CD4-positive, alpha-beta memory T cell (primary cell): ENCODE measurements around the gene ARL5B. TPM values are rescaled to one million over a fixed set of nuclear protein-coding genes. Genes with fewer than 3 reads are reported as not detected.

Source experiments
- CTCF ChIA-PET: fragments of 350-600 bp; sonication (Branson Sonifier 250); formaldehyde crosslinking; loops from one replicate; lab custom pipeline; 2021; ENCODE audit warnings: inconsistent platforms; ENCODE audit not compliant: partially characterized antibody; lab: Charles Lee
- POLR2A ChIA-PET: fragments of 350-600 bp; sonication (Branson Sonifier 250); formaldehyde crosslinking; loops from one replicate; lab custom pipeline; 2021; ENCODE audit not compliant: partially characterized antibody; lab: Charles Lee
- DNase-seq, 5 donors: peaks; one replicate each; pipeline versions ENCODE4 v3.0.0 to v3.0.0-alpha.2; 2020 to 2022; ENCODE audit warnings: mixed read lengths in 1 of 5
- H3K27ac ChIP-seq: one replicate; pipeline ENCODE4 v1.7.0; 2013; ENCODE audit warnings: low read depth, low read length
- H3K27me3 ChIP-seq: 2 replicates; pipeline ENCODE4 v1.7.0; 2013; ENCODE audit warnings: mild to moderate bottlenecking, low read length, moderate library complexity; ENCODE audit not compliant: insufficient read depth
- H3K36me3 ChIP-seq: 2 replicates; pipeline ENCODE4 v1.7.0; 2013; ENCODE audit warnings: mild to moderate bottlenecking, low read length, moderate library complexity; ENCODE audit not compliant: insufficient read depth
- H3K4me1 ChIP-seq: 2 replicates; pipeline ENCODE4 v1.7.0; 2013; ENCODE audit warnings: mild to moderate bottlenecking, low read length, moderate library complexity; ENCODE audit not compliant: insufficient read depth
- H3K4me3 ChIP-seq, 2 donors: one replicate each; pipeline ENCODE4 v1.7.0; 2013; ENCODE audit warnings: low read length in 2 of 2, mild to moderate bottlenecking in 1 of 2
- H3K9me3 ChIP-seq, 2 donors: one replicate each; pipeline ENCODE4 v1.7.0; 2013; ENCODE audit warnings: low read length in 2 of 2, control low read depth in 1 of 2; ENCODE audit not compliant: control insufficient read depth in 1 of 2
- H3K27ac Mint-ChIP-seq, 7 donors: one replicate each; pipeline ENCODE4 v1.8.0; 2020 to 2021; ENCODE audit warnings: mixed read lengths in 7 of 7, mild to moderate bottlenecking in 6 of 7, inconsistent platforms in 3 of 7, moderate library complexity in 3 of 7
- H3K27me3 Mint-ChIP-seq, 2 donors: one replicate each; pipeline ENCODE4 v1.8.0; 2020 to 2021; ENCODE audit warnings: mixed read lengths in 2 of 2
- H3K36me3 Mint-ChIP-seq, 2 donors: one replicate each; pipeline ENCODE4 v1.8.0; 2020 to 2021; ENCODE audit warnings: mixed read lengths in 2 of 2, inconsistent platforms in 1 of 2, mild to moderate bottlenecking in 1 of 2
- H3K4me1 Mint-ChIP-seq, 4 donors: one replicate each; pipeline ENCODE4 v1.8.0; 2020 to 2021; ENCODE audit warnings: mixed read lengths in 4 of 4, mild to moderate bottlenecking in 1 of 4
- H3K4me3 Mint-ChIP-seq, 8 donors: one replicate each; pipeline ENCODE4 v1.8.0; 2020 to 2021; ENCODE audit warnings: mixed read lengths in 8 of 8, mild to moderate bottlenecking in 7 of 8, moderate library complexity in 6 of 8, inconsistent platforms in 3 of 8
- H3K9me3 Mint-ChIP-seq, 8 donors: one replicate each; pipeline ENCODE4 v1.8.0; 2020 to 2021; ENCODE audit warnings: mixed read lengths in 8 of 8, mild to moderate bottlenecking in 5 of 8, inconsistent platforms in 3 of 8, moderate library complexity in 1 of 8
- intact Hi-C: fragments of 100-400 bp; cut with micrococcal nuclease; formaldehyde crosslinking; loops from one replicate; pipeline ENCODE4 v1.15.1; 2023
- polyA plus RNA-seq, 2 donors: library from polyadenylated mRNA; unstranded; fragments of 300-500 nt; fragmentation: Illumina TruSeq; gene quantifications; one replicate each; pipeline ENCODE4 v1.2.3, GENCODE V29; 2021
- total RNA-seq, 2 experiments: library from RNA; stranded (reverse); gene quantifications; one replicate each; pipeline ENCODE4 v1.2.3, GENCODE V29; 2021

ARL5B gene, protein sequence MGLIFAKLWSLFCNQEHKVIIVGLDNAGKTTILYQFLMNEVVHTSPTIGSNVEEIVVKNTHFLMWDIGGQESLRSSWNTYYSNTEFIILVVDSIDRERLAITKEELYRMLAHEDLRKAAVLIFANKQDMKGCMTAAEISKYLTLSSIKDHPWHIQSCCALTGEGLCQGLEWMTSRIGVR
- total RNA-seq (10 to 100 TPM; 13.1 to 14.1 TPM), polyA plus RNA-seq (1 to 10 TPM; 1.1 to 1.4 TPM)

DNA sequence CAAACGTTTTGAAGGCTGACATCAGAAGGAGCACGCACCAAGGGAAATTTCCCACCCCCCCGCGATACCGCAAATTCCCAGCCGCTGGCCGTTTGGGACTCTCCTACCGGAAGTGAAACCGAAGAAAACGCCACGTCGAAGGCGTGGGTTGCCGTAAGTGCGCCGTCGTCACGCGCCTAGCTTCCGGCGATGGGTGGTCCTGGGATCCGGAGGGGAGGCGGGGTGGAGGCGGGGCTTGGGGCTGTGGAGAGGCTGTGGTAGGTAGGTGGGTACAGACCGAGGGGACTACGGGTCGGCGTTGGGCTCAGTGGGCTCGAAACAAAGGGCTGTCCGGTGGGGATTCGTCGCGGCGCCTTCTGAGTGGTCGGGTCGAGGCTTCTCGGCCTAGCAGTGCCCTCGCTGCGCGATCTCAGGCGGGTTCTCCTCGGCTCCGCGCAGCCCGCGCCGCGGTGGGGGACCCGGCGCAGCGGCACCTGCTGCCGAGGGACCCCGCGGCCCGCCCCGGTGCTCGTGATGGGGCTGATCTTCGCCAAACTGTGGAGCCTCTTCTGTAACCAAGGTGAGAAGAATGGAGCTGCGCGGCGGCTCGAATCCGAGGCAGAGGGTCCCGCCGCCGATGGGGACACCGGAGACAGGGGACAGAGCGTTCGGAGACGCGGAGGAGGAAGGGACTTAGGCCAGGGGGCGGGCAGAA lies at the start of gene ARL5B:
ARL5B (plus strand) TSS at position 307 of the 694 bp plus-strand sequence; CDS start at position 514, 207 bp downstream.
- DNase-seq, result peak; percentile 93 to 98 (median 94)

GRCh38 chr10:18610517-18610916 lies 48.7 kb upstream of the ARL5B start:
- H3K36me3 ChIP-seq, result peaks cover 5% of the 10 kb centered on the region
- H3K4me3 ChIP-seq, result no peak overlapping the region
- ChIA-PET CTCF (no interaction called here), POLR2A (no interaction called here)
- Mint-ChIP-seq H3K36me3 (peaks cover 43 to 54% of the 10 kb centered on the region in 2 donors), H3K4me3 (no peak overlapping the region), H3K4me1 (no peaks in the 10 kb centered on the region), H3K27me3 (no peaks in the 10 kb centered on the region), H3K27ac (peak overlapping the region in 3 of 7 donors; percentile 0 to 61 (median 52)), H3K9me3 (no peaks in the 10 kb centered on the region)
- intact Hi-C loops, result no loop called here
- H3K9me3 ChIP-seq, result no peaks in the 10 kb centered on the region
- H3K4me1 ChIP-seq, result no peaks in the 10 kb centered on the region
- no peak overlapping the region for H3K27ac ChIP-seq
- DNase-seq, result no peak
- H3K27me3 ChIP-seq, result no peaks in the 10 kb centered on the region

More for the DNA sequence above, at the start of gene ARL5B:
- Mint-ChIP-seq H3K4me3 (peak within 1 kb of the TSS; percentile 99 to 100 (median 100)), H3K36me3 (peaks cover 2 to 26% of the 10 kb centered on the region in 2 donors), H3K4me1 (peaks cover 26 to 54% (median 40%) of the 10 kb centered on the region in 4 donors), H3K9me3 (no peaks in the 10 kb centered on the region), H3K27ac (peak within 1 kb of the TSS; percentile 96 to 100 (median 99)), H3K27me3 (no peaks in the 10 kb centered on the region)
- Histone ChIP-seq H3K4me1 (peaks cover 36% of the 10 kb centered on the region), H3K4me3 (peak within 1 kb of the TSS; percentile 85 to 99), H3K27ac (peak within 1 kb of the TSS; percentile 94), H3K27me3 (no peaks in the 10 kb centered on the region), H3K36me3 (no peaks in the 10 kb centered on the region), H3K9me3 (no peaks in the 10 kb centered on the region)
- intact Hi-C loops, result loop anchor here (1.0 to 10.0 kb wide), 5 partner anchors 8 to 1842 kb away; partner anchors contain the start of genes NSUN6 and RSU1
- POLR2A ChIA-PET, result interaction anchor here (0.6 to 1.7 kb wide), 7 partner anchors 10 to 1248 kb away, joined by 3 to 15 read pairs (median 3); no protein-coding TSS in a partner anchor
- CTCF ChIA-PET, result interaction anchor here (0.6 to 0.7 kb wide), 2 partner anchors 10 to 29 kb away, joined by 3 to 5 read pairs; no protein-coding TSS in a partner anchor

GRCh38 chr10:18611168-18611567 lies 48.1 kb upstream of the ARL5B start:
- Mint-ChIP-seq H3K4me1 (no peaks in the 10 kb centered on the region), H3K36me3 (peaks cover 40 to 54% of the 10 kb centered on the region in 2 donors), H3K9me3 (no peaks in the 10 kb centered on the region), H3K4me3 (no peak overlapping the region), H3K27ac (no peak overlapping the region), H3K27me3 (no peaks in the 10 kb centered on the region)
- intact Hi-C loops, result no loop called here
- Histone ChIP-seq H3K9me3 (no peaks in the 10 kb centered on the region), H3K27me3 (no peaks in the 10 kb centered on the region), H3K4me1 (no peaks in the 10 kb centered on the region), H3K27ac (no peak overlapping the region), H3K4me3 (no peak overlapping the region), H3K36me3 (peaks cover 5% of the 10 kb centered on the region)
- CTCF ChIA-PET, result no interaction called here
- POLR2A ChIA-PET, result no interaction called here
- no peak for DNase-seq

- Histone ChIP-seq H3K4me3 (no peak overlapping the region), H3K9me3 (no peaks in the 10 kb centered on the region), H3K27ac (no peak overlapping the region), H3K36me3 (peaks cover 5% of the 10 kb centered on the region), H3K4me1 (no peaks in the 10 kb centered on the region), H3K27me3 (no peaks in the 10 kb centered on the region)
- CTCF ChIA-PET, result no interaction called here
- Mint-ChIP-seq H3K36me3 (peaks cover 46 to 49% of the 10 kb centered on the region in 2 donors), H3K27ac (no peak overlapping the region), H3K4me3 (no peak overlapping the region), H3K4me1 (peaks cover 0 to 4% (median 3%) of the 10 kb centered on the region in 4 donors), H3K27me3 (no peaks in the 10 kb centered on the region), H3K9me3 (no peaks in the 10 kb centered on the region)
- intact Hi-C loops, result no loop called here
- POLR2A ChIA-PET, result interaction anchor here (0.6 kb wide), 1 partner anchor 1091 kb away, joined by 3 read pairs; no protein-coding TSS in a partner anchor
- no peak for DNase-seq
Observed at GRCh38 chr10:18615618-18616017, 43.6 kb upstream of the ARL5B start.

- no peaks in the 10 kb centered on the region for H3K4me1 ChIP-seq
- no peaks in the 10 kb centered on the region for H3K27me3 ChIP-seq
- H3K4me3 ChIP-seq, result no peak overlapping the region
- Mint-ChIP-seq H3K27me3 (no peaks in the 10 kb centered on the region), H3K9me3 (no peaks in the 10 kb centered on the region), H3K27ac (peak overlapping the region in 1 of 7 donors; percentile 37), H3K4me1 (peaks cover 0 to 4% (median 3%) of the 10 kb centered on the region in 4 donors), H3K4me3 (no peak overlapping the region), H3K36me3 (peaks cover 48 to 53% of the 10 kb centered on the region in 2 donors)
- ChIA-PET POLR2A (no interaction called here), CTCF (no interaction called here)
- H3K9me3 ChIP-seq, result no peaks in the 10 kb centered on the region
- intact Hi-C loops, result no loop called here
- no peak for DNase-seq
- peaks cover 5% of the 10 kb centered on the region for H3K36me3 ChIP-seq
- H3K27ac ChIP-seq, result no peak overlapping the region
Observed at GRCh38 chr10:18616337-18616736, 42.9 kb upstream of the ARL5B start.

GRCh38 chr10:18619016-18619415 lies 40.2 kb upstream of the ARL5B start:
- H3K27ac ChIP-seq, result no peak overlapping the region
- Mint-ChIP-seq H3K4me3 (no peak overlapping the region), H3K4me1 (peaks cover 0 to 4% (median 3%) of the 10 kb centered on the region in 4 donors), H3K27ac (no peak overlapping the region), H3K9me3 (no peaks in the 10 kb centered on the region), H3K27me3 (no peaks in the 10 kb centered on the region), H3K36me3 (peaks cover 50 to 52% of the 10 kb centered on the region in 2 donors)
- no peaks in the 10 kb centered on the region for H3K9me3 ChIP-seq
- POLR2A ChIA-PET, result no interaction called here
- CTCF ChIA-PET, result no interaction called here
- intact Hi-C loops, result no loop called here
- no peak for DNase-seq
- H3K27me3 ChIP-seq, result no peaks in the 10 kb centered on the region
- H3K4me1 ChIP-seq, result no peaks in the 10 kb centered on the region
- H3K4me3 ChIP-seq, result no peak overlapping the region
- no peaks in the 10 kb centered on the region for H3K36me3 ChIP-seq

DNA sequence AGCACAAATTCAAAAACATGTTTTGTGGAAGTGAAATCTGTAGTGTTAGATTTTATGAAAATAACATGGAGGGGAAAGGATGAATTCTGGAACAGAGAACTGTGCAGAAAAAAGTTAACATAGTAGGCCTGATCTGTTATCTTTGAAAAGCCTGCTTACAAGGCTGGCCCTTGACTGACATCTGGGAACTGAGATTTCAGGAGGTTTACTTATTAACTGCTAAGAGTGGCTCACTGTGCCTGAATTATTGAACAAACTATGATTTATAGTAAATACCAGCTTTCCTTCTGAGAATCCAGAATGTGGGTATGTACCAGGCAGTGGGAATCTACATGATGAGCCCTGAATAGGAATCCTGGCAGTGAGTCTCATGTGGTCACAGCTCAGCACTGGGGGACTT lies 38.4 kb upstream of the ARL5B start:
- no peaks in the 10 kb centered on the region for H3K27me3 ChIP-seq
- H3K4me3 Mint-ChIP-seq, result no peak overlapping the region
- no peaks in the 10 kb centered on the region for H3K4me1 ChIP-seq
- CTCF ChIA-PET, result no interaction called here
- no peak overlapping the region for H3K27ac Mint-ChIP-seq
- H3K27me3 Mint-ChIP-seq, result no peaks in the 10 kb centered on the region
- no peaks in the 10 kb centered on the region for H3K36me3 ChIP-seq
- peaks cover 42 to 50% of the 10 kb centered on the region in 2 donors for H3K36me3 Mint-ChIP-seq
- no peak overlapping the region for H3K4me3 ChIP-seq
- no peak for DNase-seq
- POLR2A ChIA-PET, result no interaction called here
- no peak overlapping the region for H3K27ac ChIP-seq
- H3K9me3 Mint-ChIP-seq, result no peaks in the 10 kb centered on the region
- H3K4me1 Mint-ChIP-seq, result peaks cover 0 to 5% (median 3%) of the 10 kb centered on the region in 4 donors
- no peaks in the 10 kb centered on the region for H3K9me3 ChIP-seq
- intact Hi-C loops, result no loop called here
